Kidney (tissue), 14 donors: Measurements from ENCODE around the gene PRAC2. TPM values are rescaled to one million over a fixed set of nuclear protein-coding genes. Genes with fewer than 3 reads are reported as not detected.

ENCODE experiments used
- DNase-seq, 5 donors: peaks; one replicate each; pipeline ENCODE4 v3.0.0-alpha.2; 2013 to 2020
- FAIRE-seq: peaks from 2 replicates; lab custom pipeline; 2012; peaks lifted over from hg19 to GRCh38; lab: Jason Lieb, UNC
- H3K27ac ChIP-seq, 2 donors: one replicate each; pipeline ENCODE4 v1.7.0; 2013; ENCODE audit warnings: low read depth in 2 of 2, low read length in 2 of 2, inconsistent platforms in 1 of 2
- H3K27me3 ChIP-seq: one replicate; pipeline ENCODE4 v1.7.1; 2013; ENCODE audit warnings: low read length, inconsistent platforms; ENCODE audit not compliant: control insufficient read depth, insufficient read depth
- H3K36me3 ChIP-seq, 3 donors: one replicate each; pipeline versions ENCODE4 v1.7.0 to v1.7.1; 2013; ENCODE audit warnings: low read length in 3 of 3, control low read depth in 1 of 3, inconsistent platforms in 1 of 3; ENCODE audit not compliant: insufficient read depth in 3 of 3, control insufficient read depth in 2 of 3
- H3K4me1 ChIP-seq, 3 donors: one replicate each; pipeline versions ENCODE4 v1.7.0 to v1.7.1; 2013; ENCODE audit warnings: low read length in 3 of 3, inconsistent platforms in 1 of 3, low read depth in 1 of 3; ENCODE audit not compliant: control insufficient read depth in 2 of 3, insufficient read depth in 2 of 3
- H3K4me3 ChIP-seq, 3 donors: one replicate each; pipeline versions ENCODE4 v1.7.0 to v1.8.1; 2013; ENCODE audit warnings: low read length in 3 of 3, control low read depth in 1 of 3, inconsistent platforms in 1 of 3
- H3K9ac ChIP-seq, 3 donors: one replicate each; pipeline versions ENCODE4 v1.7.0 to v1.7.1; 2013; ENCODE audit warnings: low read length in 3 of 3, control low read depth in 1 of 3, inconsistent platforms in 1 of 3
- H3K9me3 ChIP-seq, 3 donors: one replicate each; pipeline versions ENCODE4 v1.7.0 to v1.7.1; 2013; ENCODE audit warnings: low read length in 3 of 3, control low read depth in 1 of 3, inconsistent platforms in 1 of 3; ENCODE audit not compliant: control insufficient read depth in 2 of 3, insufficient read depth in 1 of 3
- CTCF ChIP-seq: IDR thresholded peaks from 3 replicates; pipeline ENCODE4 v1.5.1; 2012; ENCODE audit warnings: mild to moderate bottlenecking, moderate library complexity, borderline replicate concordance; ENCODE audit not compliant: insufficient read depth; ENCODE audit errors: extremely low read depth
- intact Hi-C: fragments of 100-400 bp; cut with DNase I; formaldehyde crosslinking; loops from one replicate; pipeline ENCODE4 v1.11.1; 2022
- polyA plus RNA-seq: library from polyadenylated mRNA; stranded (reverse); fragments of 350-450 nt; fragmentation: Illumina TruSeq; extraction: RNeasy Lipid Tissue Mini Kit (QIAGEN cat#74804); gene quantifications from one replicate; pipeline ENCODE4 v1.2.3, GENCODE V29; 2014; ENCODE audit warnings: low read depth, low replicate concordance; ENCODE audit not compliant: insufficient read depth
- total RNA-seq: library from RNA; stranded (reverse); fragmentation: NEBNext Ultra II Directional; extraction: Animal tissue kit (Norgen Biotek cat#: 25700); gene quantifications from one replicate; pipeline ENCODE4 v1.2.1, GENCODE V29; 2021
- donor health status: control.
- donor health status: control.
- donor health status: control.
- donor health status: control.
- donor health status: control.
- donor health status: DM: yes; HTN: yes; CAD: no.
- donor health status: Normal renal cell carcinoma (clear cell type).

The PRAC2 gene
- total and polyA plus RNA-seq, 2 donors from 2014 or later, result not detected

GRCh38 chr17:48732688-48733629 is 10.0 kb downstream of the PRAC2 start:
- H3K27me3 ChIP-seq, result peaks cover 90% of the 10 kb centered on the region
- H3K9me3 ChIP-seq, result no peaks in the 10 kb centered on the region
- no peaks in the 10 kb centered on the region for H3K36me3 ChIP-seq
- no peak overlapping the region for H3K4me3 ChIP-seq
- DNase-seq, result no peak
- intact Hi-C loops, result no loop called here
- no peak overlapping the region for H3K9ac ChIP-seq
- H3K4me1 ChIP-seq, result no peaks in the 10 kb centered on the region
- FAIRE-seq, result no peak
- no peak overlapping the region for H3K27ac ChIP-seq
- no peak for TF ChIP-seq CTCF

GRCh38 chr17:48733632-48734328 is 10.8 kb downstream of the PRAC2 start:
- no peak overlapping the region for H3K4me3 ChIP-seq
- no peak for FAIRE-seq
- no peak overlapping the region for H3K9ac ChIP-seq
- no peak overlapping the region for H3K27ac ChIP-seq
- intact Hi-C loops, result no loop called here
- TF ChIP-seq CTCF, result no peak
- no peaks in the 10 kb centered on the region for H3K36me3 ChIP-seq
- no peaks in the 10 kb centered on the region for H3K9me3 ChIP-seq
- peaks cover 90% of the 10 kb centered on the region for H3K27me3 ChIP-seq
- H3K4me1 ChIP-seq, result no peaks in the 10 kb centered on the region
- no peak for DNase-seq

GRCh38 chr17:48734333-48735061 is 11.5 kb downstream of the PRAC2 start:
- H3K27me3 ChIP-seq, result peaks cover 92% of the 10 kb centered on the region
- intact Hi-C loops, result no loop called here
- H3K9ac ChIP-seq, result no peak overlapping the region
- FAIRE-seq (no peak), DNase-seq (peak in 1 of 5 donors; percentile 52)
- no peaks in the 10 kb centered on the region for H3K9me3 ChIP-seq
- no peak overlapping the region for H3K27ac ChIP-seq
- H3K4me3 ChIP-seq, result no peak overlapping the region
- H3K4me1 ChIP-seq, result no peaks in the 10 kb centered on the region
- no peak for TF ChIP-seq CTCF
- no peaks in the 10 kb centered on the region for H3K36me3 ChIP-seq
